NCI-H2196 (cell line): ENCODE results near the gene TRIM47.

Source experiments
- DNase-seq: peaks from one replicate; lab custom pipeline; 2025; ENCODE audit not compliant: unreplicated experiment; lab: John Stamatoyannopoulos, UW

Gene TRIM47

GRCh38 chr17:75878174-75878998 is at the start of gene TRIM47:
Gene TRIM47 (minus strand): TSS chr17:75878581. CDS start chr17:75878548, 33 bp downstream.
- peak; percentile 88 for DNase-seq

GRCh38 chr17:75927286-75927922 is 49.0 kb upstream of the TRIM47 start:
- DNase-seq, result peak; percentile 66

- DNase-seq, result no peak
These were observed 48.1 kb upstream of the TRIM47 start for GRCh38 chr17:75926456-75926855.

GRCh38 chr17:75925912-75926311 is 47.5 kb upstream of the TRIM47 start:
- DNase-seq, result no peak

GRCh38 chr17:75925103-75925502 is 46.7 kb upstream of the TRIM47 start:
- no peak for DNase-seq

GRCh38 chr17:75922963-75923874 is 44.8 kb upstream of the TRIM47 start:
- DNase-seq, result no peak

GRCh38 chr17:75922173-75922961 is 44.0 kb upstream of the TRIM47 start:
- DNase-seq, result no peak

GRCh38 chr17:75921596-75921995 is 43.2 kb upstream of the TRIM47 start:
- DNase-seq, result no peak

- no peak for DNase-seq
These were observed 41.7 kb upstream of the TRIM47 start for GRCh38 chr17:75920045-75920560.

GRCh38 chr17:75919611-75920010 is 41.2 kb upstream of the TRIM47 start:
- no peak for DNase-seq

- no peak for DNase-seq
These were observed 39.6 kb upstream of the TRIM47 start for GRCh38 chr17:75917917-75918445.

- no peak for DNase-seq
These were observed 38.9 kb upstream of the TRIM47 start for GRCh38 chr17:75917141-75917916.

GRCh38 chr17:75915268-75915667 is 36.9 kb upstream of the TRIM47 start:
- no peak for DNase-seq

GRCh38 chr17:75914643-75915267 is 36.4 kb upstream of the TRIM47 start:
- no peak for DNase-seq

- DNase-seq, result no peak
These were observed 35.3 kb upstream of the TRIM47 start for GRCh38 chr17:75913537-75914210.

GRCh38 chr17:75910699-75911098 is 32.3 kb upstream of the TRIM47 start:
- DNase-seq, result peak; percentile 81

- DNase-seq, result peak; percentile 96
These were observed 31.5 kb upstream of the TRIM47 start for GRCh38 chr17:75909812-75910274.
